ENCODE results near the gene SLC45A1. TPM values are rescaled to one million over a fixed set of nuclear protein-coding genes. Genes with fewer than 3 reads are reported as not detected.

SLC45A1 gene
- polyA plus RNA-seq, 3 donors, result 0.21 TPM; not detected in 2

DNA sequence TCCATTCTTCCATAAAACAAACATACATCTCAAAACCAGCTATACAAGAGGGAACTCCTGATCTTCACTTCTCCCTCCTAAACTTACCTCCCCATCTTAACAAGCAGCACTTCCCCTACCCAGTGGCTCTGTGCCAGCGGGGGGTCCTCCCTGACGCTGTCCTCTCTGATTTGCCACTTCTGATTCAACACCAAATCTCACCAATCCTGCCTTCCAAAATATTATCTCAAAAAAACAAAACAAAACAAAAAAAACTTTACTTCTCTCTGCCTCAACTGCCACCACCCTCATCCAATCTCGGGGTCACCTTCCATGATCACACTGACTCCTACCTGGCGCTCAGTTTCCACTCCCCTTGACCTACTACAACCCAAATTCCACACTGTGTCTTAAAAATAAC, 72.8 kb downstream of the SLC45A1 start:
- H3K4me3 Mint-ChIP-seq, result no peak overlapping the region
- H3K79me2 ChIP-seq (ENCODE audit: insufficient read depth, low read length), result peaks cover 81% of the 10 kb centered on the region
- no peak for DNase-seq
- no peaks in the 10 kb centered on the region for H3K27me3 ChIP-seq (ENCODE audit: control insufficient read depth in 2 of 2, insufficient read depth in 2 of 2, low read length in 2 of 2)
- intact Hi-C loops (cut with micrococcal nuclease), result no loop called here
- H3K27ac Mint-ChIP-seq, result peak overlapping the region in 4 of 7 donors; percentile 1 to 70 (median 45)
- H3K4me2 ChIP-seq (replicated peaks; ENCODE audit: extremely low read depth, low read length, poor library complexity, severe bottlenecking), result no peak overlapping the region
- H3K4me3 ChIP-seq (replicated peaks in 1 of 3; ENCODE audit: low read depth in 2 of 3, low read length in 3 of 3), result no peak overlapping the region
- peaks cover 66% of the 10 kb centered on the region for H3K4me1 Mint-ChIP-seq
- TF ChIP-seq, protein P1, sequence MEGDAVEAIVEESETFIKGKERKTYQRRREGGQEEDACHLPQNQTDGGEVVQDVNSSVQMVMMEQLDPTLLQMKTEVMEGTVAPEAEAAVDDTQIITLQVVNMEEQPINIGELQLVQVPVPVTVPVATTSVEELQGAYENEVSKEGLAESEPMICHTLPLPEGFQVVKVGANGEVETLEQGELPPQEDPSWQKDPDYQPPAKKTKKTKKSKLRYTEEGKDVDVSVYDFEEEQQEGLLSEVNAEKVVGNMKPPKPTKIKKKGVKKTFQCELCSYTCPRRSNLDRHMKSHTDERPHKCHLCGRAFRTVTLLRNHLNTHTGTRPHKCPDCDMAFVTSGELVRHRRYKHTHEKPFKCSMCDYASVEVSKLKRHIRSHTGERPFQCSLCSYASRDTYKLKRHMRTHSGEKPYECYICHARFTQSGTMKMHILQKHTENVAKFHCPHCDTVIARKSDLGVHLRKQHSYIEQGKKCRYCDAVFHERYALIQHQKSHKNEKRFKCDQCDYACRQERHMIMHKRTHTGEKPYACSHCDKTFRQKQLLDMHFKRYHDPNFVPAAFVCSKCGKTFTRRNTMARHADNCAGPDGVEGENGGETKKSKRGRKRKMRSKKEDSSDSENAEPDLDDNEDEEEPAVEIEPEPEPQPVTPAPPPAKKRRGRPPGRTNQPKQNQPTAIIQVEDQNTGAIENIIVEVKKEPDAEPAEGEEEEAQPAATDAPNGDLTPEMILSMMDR (IDR thresholded peaks at IDR 0.05), result no peak
- peaks cover 26 to 58% of the 10 kb centered on the region in 2 donors for H3K36me3 ChIP-seq (replicated peaks in 1 of 2; ENCODE audit: control insufficient read depth in 1 of 2, insufficient read depth in 2 of 2, low read length in 2 of 2)
- H3K27me3 Mint-ChIP-seq (ENCODE audit: low read depth in 3 of 3), result peaks cover 0 to 2% (median 0%) of the 10 kb centered on the region in 3 donors
- peaks cover 97% of the 10 kb centered on the region for H4K20me1 ChIP-seq (ENCODE audit: insufficient read depth, low read length)
- H3K36me3 Mint-ChIP-seq, result peaks cover 46 to 63% of the 10 kb centered on the region in 2 donors
- H2AFZ ChIP-seq (ENCODE audit: insufficient read depth, low read depth, low read length, poor library complexity, severe bottlenecking), result no peak overlapping the region
- H3K9ac ChIP-seq (ENCODE audit: insufficient read depth, low read length, poor library complexity, severe bottlenecking), result no peak overlapping the region
- peaks cover 0 to 2% (median 0%) of the 10 kb centered on the region in 7 donors for H3K9me3 Mint-ChIP-seq
- H3K9me3 ChIP-seq (replicated peaks in 1 of 2; ENCODE audit: control insufficient read depth in 1 of 2, insufficient read depth in 1 of 2, low read length in 2 of 2), result no peaks in the 10 kb centered on the region
- WGBS (ENCODE audit: insufficient coverage), result 48% methylated on average over 4 of the region's 4 CpGs
- H3K4me1 ChIP-seq (ENCODE audit: control insufficient read depth in 1 of 2, insufficient read depth in 2 of 2, low read length in 2 of 2), result peaks cover 49 to 51% of the 10 kb centered on the region in 2 donors
- peak overlapping the region in 1 of 2 donors; percentile 21 for H3K27ac ChIP-seq (ENCODE audit: low read depth in 1 of 2, low read length in 2 of 2)

DNA sequence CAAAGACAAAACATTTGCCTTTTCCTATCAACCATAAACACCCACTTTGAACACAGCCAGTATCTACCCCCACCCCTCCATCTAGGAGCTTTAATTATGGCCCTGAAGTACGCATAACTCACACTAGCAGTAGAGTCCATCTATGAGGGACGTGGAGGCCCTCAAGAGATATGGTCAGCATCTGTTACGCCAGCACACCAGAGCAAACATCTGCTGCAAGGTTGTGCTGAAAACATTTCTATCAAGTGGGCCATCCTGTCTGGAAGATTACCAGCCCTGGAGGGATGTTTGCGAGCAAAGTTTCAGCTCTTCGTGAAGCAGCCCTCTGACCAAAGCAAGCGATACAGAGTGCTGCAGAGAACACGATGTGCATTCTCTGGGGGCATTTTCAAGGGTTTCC, 74.6 kb downstream of the SLC45A1 start:
- intact Hi-C loops (cut with micrococcal nuclease), result no loop called here
- H3K4me3 Mint-ChIP-seq, result no peak overlapping the region
- Histone ChIP-seq H3K9ac (ENCODE audit: insufficient read depth, low read length, poor library complexity, severe bottlenecking) (no peak overlapping the region), H3K79me2 (ENCODE audit: insufficient read depth, low read length) (peaks cover 83% of the 10 kb centered on the region), H3K9me3 (replicated peaks in 1 of 2; ENCODE audit: control insufficient read depth in 1 of 2, insufficient read depth in 1 of 2, low read length in 2 of 2) (no peaks in the 10 kb centered on the region), H3K36me3 (replicated peaks in 1 of 2; ENCODE audit: control insufficient read depth in 1 of 2, insufficient read depth in 2 of 2, low read length in 2 of 2) (peaks cover 26 to 63% of the 10 kb centered on the region in 2 donors), H3K27ac (ENCODE audit: low read depth in 1 of 2, low read length in 2 of 2) (no peak overlapping the region), H3K4me2 (replicated peaks; ENCODE audit: extremely low read depth, low read length, poor library complexity, severe bottlenecking) (no peak overlapping the region), H2AFZ (ENCODE audit: insufficient read depth, low read depth, low read length, poor library complexity, severe bottlenecking) (no peak overlapping the region), H3K27me3 (ENCODE audit: control insufficient read depth in 2 of 2, insufficient read depth in 2 of 2, low read length in 2 of 2) (no peaks in the 10 kb centered on the region), H4K20me1 (ENCODE audit: insufficient read depth, low read length) (peaks cover 99% of the 10 kb centered on the region), H3K4me1 (ENCODE audit: control insufficient read depth in 1 of 2, insufficient read depth in 2 of 2, low read length in 2 of 2) (peaks cover 59 to 60% of the 10 kb centered on the region in 2 donors), H3K4me3 (replicated peaks in 1 of 3; ENCODE audit: low read depth in 2 of 3, low read length in 3 of 3) (no peak overlapping the region)
- peaks cover 0 to 2% (median 0%) of the 10 kb centered on the region in 3 donors for H3K27me3 Mint-ChIP-seq (ENCODE audit: low read depth in 3 of 3)
- H3K27ac Mint-ChIP-seq, result peak overlapping the region in 1 of 7 donors; percentile 1
- peaks cover 70% of the 10 kb centered on the region for H3K4me1 Mint-ChIP-seq
- DNase-seq, result no peak
- 98% methylated on average over 7 of the region's 7 CpGs for WGBS (ENCODE audit: insufficient coverage)
- peaks cover 47 to 50% of the 10 kb centered on the region in 2 donors for H3K36me3 Mint-ChIP-seq
- TF ChIP-seq, protein P1 (IDR thresholded peaks at IDR 0.05), result no peak
- peaks cover 0 to 2% (median 0%) of the 10 kb centered on the region in 7 donors for H3K9me3 Mint-ChIP-seq

Small RNA genes within 50 kb of the gene (small RNA-seq; reads per million reads assigned to genes)
- gene RF00019 (ENCODE audit: insufficient read length, low read depth), result not detected
- not detected for gene RNU6-991P (ENCODE audit: insufficient read length, low read depth)
